Skeletal muscle tissue (tissue), 4 donors: Measurements from ENCODE around the gene PPM1J. TPM values are rescaled to one million over a fixed set of nuclear protein-coding genes. Genes with fewer than 3 reads are reported as not detected.
A peak's percentile ranks its signal among the peaks of the same experiment; 100 is the strongest.

ENCODE experiments used
- H3K27ac ChIP-seq: one replicate; pipeline ENCODE4 v1.7.0; 2013; ENCODE audit warnings: mild to moderate bottlenecking, low read depth, low read length, inconsistent platforms
- H3K27me3 ChIP-seq, 3 donors: one replicate each; pipeline ENCODE4 v1.7.0; 2013; ENCODE audit warnings: low read length in 3 of 3; ENCODE audit not compliant: control insufficient read depth in 3 of 3, insufficient read depth in 3 of 3
- H3K36me3 ChIP-seq, 3 donors: one replicate each; pipeline ENCODE4 v1.7.0; 2013; ENCODE audit warnings: low read length in 3 of 3; ENCODE audit not compliant: control insufficient read depth in 3 of 3, insufficient read depth in 3 of 3
- H3K4me1 ChIP-seq, 3 donors: one replicate each; pipeline ENCODE4 v1.7.0; 2013; ENCODE audit warnings: low read length in 3 of 3, mild to moderate bottlenecking in 3 of 3; ENCODE audit not compliant: control insufficient read depth in 3 of 3, insufficient read depth in 3 of 3
- H3K4me3 ChIP-seq, 3 donors: one replicate each; pipeline ENCODE4 v1.7.0; 2013; ENCODE audit warnings: low read length in 3 of 3
- H3K9ac ChIP-seq, 3 donors: one replicate each; pipeline ENCODE4 v1.7.0; 2013; ENCODE audit warnings: low read length in 3 of 3, mild to moderate bottlenecking in 3 of 3, moderate library complexity in 2 of 3, low read depth in 1 of 3
- H3K9me3 ChIP-seq, 3 donors: one replicate each; pipeline ENCODE4 v1.7.0; 2013; ENCODE audit warnings: low read length in 3 of 3; ENCODE audit not compliant: control insufficient read depth in 3 of 3
- total RNA-seq: library from RNA; depleted of rRNA; stranded (reverse); fragments of >200 nt; gene quantifications from one replicate; pipeline ENCODE4 v1.2.3, GENCODE V29; 2014
- donor health status: Osteomylitis.

Gene PPM1J
- total RNA-seq, 1 donor from 2014 or later, result 1.0 TPM

- peak overlapping the region; percentile 82 to 91 (median 87) for H3K4me3 ChIP-seq
- no peaks in the 10 kb centered on the region for H3K27me3 ChIP-seq
- H3K27ac ChIP-seq, result peak overlapping the region; percentile 73
- H3K36me3 ChIP-seq, result peaks cover 25 to 33% (median 28%) of the 10 kb centered on the region in 3 donors
- H3K9me3 ChIP-seq, result no peaks in the 10 kb centered on the region
- H3K4me1 ChIP-seq, result peaks cover 29 to 45% (median 33%) of the 10 kb centered on the region in 3 donors
- peak overlapping the region; percentile 87 to 96 (median 93) for H3K9ac ChIP-seq
Measured at GRCh38 chr1:112713466-112714312, 1.4 kb downstream of the PPM1J start.

GRCh38 chr1:112712701-112713128, 2.4 kb downstream of the PPM1J start:
- peak overlapping the region in 1 of 3 donors; percentile 13 for H3K4me3 ChIP-seq
- H3K4me1 ChIP-seq, result peaks cover 30 to 48% (median 33%) of the 10 kb centered on the region in 3 donors
- no peaks in the 10 kb centered on the region for H3K27me3 ChIP-seq
- H3K27ac ChIP-seq, result no peak overlapping the region
- H3K9ac ChIP-seq, result peak overlapping the region in 1 of 3 donors; percentile 96
- peaks cover 25 to 33% (median 28%) of the 10 kb centered on the region in 3 donors for H3K36me3 ChIP-seq
- no peaks in the 10 kb centered on the region for H3K9me3 ChIP-seq

- Histone ChIP-seq H3K36me3 (peaks cover 25 to 33% (median 28%) of the 10 kb centered on the region in 3 donors), H3K9ac (peak overlapping the region in 1 of 3 donors; percentile 72), H3K9me3 (no peaks in the 10 kb centered on the region), H3K27ac (no peak overlapping the region), H3K27me3 (no peaks in the 10 kb centered on the region), H3K4me1 (peaks cover 35 to 53% (median 37%) of the 10 kb centered on the region in 3 donors), H3K4me3 (no peak overlapping the region)
Measured at GRCh38 chr1:112712191-112712590, 2.9 kb downstream of the PPM1J start.

GRCh38 chr1:112711670-112712069, 3.5 kb downstream of the PPM1J start:
- Histone ChIP-seq H3K27me3 (no peaks in the 10 kb centered on the region), H3K27ac (no peak overlapping the region), H3K36me3 (peaks cover 25 to 33% (median 28%) of the 10 kb centered on the region in 3 donors), H3K4me1 (peaks cover 35 to 55% (median 37%) of the 10 kb centered on the region in 3 donors), H3K9ac (peak overlapping the region in 1 of 3 donors; percentile 72), H3K9me3 (no peaks in the 10 kb centered on the region), H3K4me3 (no peak overlapping the region)

- peaks cover 31 to 56% (median 35%) of the 10 kb centered on the region in 3 donors for H3K4me1 ChIP-seq
- peaks cover 25 to 33% (median 28%) of the 10 kb centered on the region in 3 donors for H3K36me3 ChIP-seq
- H3K9ac ChIP-seq, result peak overlapping the region in 1 of 3 donors; percentile 72
- no peaks in the 10 kb centered on the region for H3K27me3 ChIP-seq
- no peaks in the 10 kb centered on the region for H3K9me3 ChIP-seq
- no peak overlapping the region for H3K27ac ChIP-seq
- H3K4me3 ChIP-seq, result no peak overlapping the region
Measured at GRCh38 chr1:112711041-112711440, 4.1 kb downstream of the PPM1J start.

- Histone ChIP-seq H3K27ac (no peak overlapping the region), H3K27me3 (no peaks in the 10 kb centered on the region), H3K4me1 (peaks cover 31 to 56% (median 34%) of the 10 kb centered on the region in 3 donors), H3K9me3 (no peaks in the 10 kb centered on the region), H3K4me3 (no peak overlapping the region), H3K9ac (peak overlapping the region in 1 of 3 donors; percentile 40), H3K36me3 (peaks cover 25 to 33% (median 28%) of the 10 kb centered on the region in 3 donors)
Measured at GRCh38 chr1:112710586-112710985, 4.5 kb downstream of the PPM1J start.

GRCh38 chr1:112710159-112710558, 5.0 kb downstream of the PPM1J start:
- no peak overlapping the region for H3K4me3 ChIP-seq
- H3K9me3 ChIP-seq, result no peaks in the 10 kb centered on the region
- H3K27me3 ChIP-seq, result no peaks in the 10 kb centered on the region
- peaks cover 25 to 33% (median 28%) of the 10 kb centered on the region in 3 donors for H3K36me3 ChIP-seq
- H3K27ac ChIP-seq, result no peak overlapping the region
- H3K9ac ChIP-seq, result no peak overlapping the region
- H3K4me1 ChIP-seq, result peaks cover 32 to 58% (median 37%) of the 10 kb centered on the region in 3 donors

GRCh38 chr1:112708489-112708888, 6.6 kb downstream of the PPM1J start:
- Histone ChIP-seq H3K27ac (no peak overlapping the region), H3K27me3 (no peaks in the 10 kb centered on the region), H3K9ac (no peak overlapping the region), H3K4me3 (no peak overlapping the region), H3K36me3 (peaks cover 28 to 36% (median 31%) of the 10 kb centered on the region in 3 donors), H3K4me1 (peaks cover 36 to 59% (median 45%) of the 10 kb centered on the region in 3 donors), H3K9me3 (no peaks in the 10 kb centered on the region)

GRCh38 chr1:112708002-112708448, 7.1 kb downstream of the PPM1J start:
- H3K4me3 ChIP-seq, result no peak overlapping the region
- peaks cover 28 to 37% (median 31%) of the 10 kb centered on the region in 3 donors for H3K36me3 ChIP-seq
- H3K9ac ChIP-seq, result peak overlapping the region in 1 of 3 donors; percentile 91
- H3K27ac ChIP-seq, result no peak overlapping the region
- H3K9me3 ChIP-seq, result no peaks in the 10 kb centered on the region
- H3K4me1 ChIP-seq, result peaks cover 34 to 58% (median 44%) of the 10 kb centered on the region in 3 donors
- H3K27me3 ChIP-seq, result no peaks in the 10 kb centered on the region
